ENCODE measurements around the gene FKBP1A.

FKBP1A gene

GRCh38 chr20:1396702-1397101, 3.8 kb upstream of the FKBP1A start:
- ChIA-PET CTCF (no interaction called here), POLR2A (interaction anchor here (1.8 kb wide), 1 partner anchor 71 kb away, joined by 5 read pairs; no protein-coding TSS in a partner anchor)
- DNase-seq (ENCODE audit: extremely low spot score): no peak
- no peak for TF ChIP-seq LEF1 (IDR thresholded peaks at IDR 0.05; ENCODE audit: borderline replicate concordance)
- TF ChIP-seq TARDBP (IDR thresholded peaks at IDR 0.05): no peak
- TF ChIP-seq FOXK2 (IDR thresholded peaks at IDR 0.05): no peak
- TF ChIP-seq ELF4 (IDR thresholded peaks at IDR 0.05): no peak
- no peak for TF ChIP-seq ZNF384 (IDR thresholded peaks at IDR 0.05)
- TF ChIP-seq FOXA1 (IDR thresholded peaks at IDR 0.05): no peak
- TF ChIP-seq PKNOX1 (IDR thresholded peaks at IDR 0.05): no peak
- no peak for TF ChIP-seq L3MBTL2 (conservative IDR thresholded peaks at IDR 0.05)
- TF ChIP-seq SUZ12 (IDR thresholded peaks at IDR 0.05): no peak
- TF ChIP-seq BHLHE40 (IDR thresholded peaks at IDR 0.05; ENCODE audit: borderline replicate concordance): no peak
- no peak for TF ChIP-seq SP1 (IDR thresholded peaks at IDR 0.05)
- TF ChIP-seq ARNT (IDR thresholded peaks at IDR 0.05): no peak
- no peak for TF ChIP-seq CTBP1 (IDR thresholded peaks at IDR 0.05; ENCODE audit: borderline replicate concordance)

- ChIA-PET POLR2A (no interaction called here), CTCF (no interaction called here)
- DNase-seq (ENCODE audit: extremely low spot score): no peak
- TF ChIP-seq SP1 (IDR thresholded peaks at IDR 0.05) (no peak), PKNOX1 (IDR thresholded peaks at IDR 0.05) (no peak), TARDBP (IDR thresholded peaks at IDR 0.05) (no peak), SUZ12 (IDR thresholded peaks at IDR 0.05) (no peak), ZNF384 (IDR thresholded peaks at IDR 0.05) (no peak), BHLHE40 (IDR thresholded peaks at IDR 0.05; ENCODE audit: borderline replicate concordance) (no peak), FOXK2 (IDR thresholded peaks at IDR 0.05) (no peak), FOXM1 (IDR thresholded peaks at IDR 0.05; ENCODE audit: borderline replicate concordance) (no peak), NFRKB (IDR thresholded peaks at IDR 0.05) (no peak), CTBP1 (IDR thresholded peaks at IDR 0.05; ENCODE audit: borderline replicate concordance) (no peak), ELF4 (IDR thresholded peaks at IDR 0.05) (no peak)
Observed at GRCh38 chr20:1396264-1396663, 3.4 kb upstream of the FKBP1A start.

GRCh38 chr20:1394686-1395085, 1.8 kb upstream of the FKBP1A start:
- POLR2A ChIA-PET: no interaction called here
- CTCF ChIA-PET: no interaction called here

GRCh38 chr20:1393507-1393882, 641 bp upstream of the FKBP1A start:
- DNase-seq (ENCODE audit: extremely low spot score): no peak
- ChIA-PET POLR2A (interaction anchor here (0.7 to 0.8 kb wide), 2 partner anchors 13 to 57 kb away, joined by 3 read pairs; no protein-coding TSS in a partner anchor), CTCF (no interaction called here)
- TF ChIP-seq HDGF (IDR thresholded peaks at IDR 0.05; ENCODE audit: borderline replicate concordance) (no peak), BHLHE40 (IDR thresholded peaks at IDR 0.05; ENCODE audit: borderline replicate concordance) (no peak), CTBP1 (IDR thresholded peaks at IDR 0.05; ENCODE audit: borderline replicate concordance) (no peak), LEF1 (IDR thresholded peaks at IDR 0.05; ENCODE audit: borderline replicate concordance) (no peak), NFRKB (IDR thresholded peaks at IDR 0.05) (no peak), PKNOX1 (IDR thresholded peaks at IDR 0.05) (no peak), SUZ12 (IDR thresholded peaks at IDR 0.05) (no peak), L3MBTL2 (conservative IDR thresholded peaks at IDR 0.05) (no peak), SP1 (IDR thresholded peaks at IDR 0.05) (no peak), ARNT (IDR thresholded peaks at IDR 0.05) (no peak), ELF4 (IDR thresholded peaks at IDR 0.05) (no peak), FOXA1 (IDR thresholded peaks at IDR 0.05) (no peak)

More at GRCh38 chr20:1394686-1395085, 1.8 kb upstream of the FKBP1A start:
- no peak for DNase-seq (ENCODE audit: extremely low spot score)
- TF ChIP-seq BHLHE40 (IDR thresholded peaks at IDR 0.05; ENCODE audit: borderline replicate concordance) (no peak), SP1 (IDR thresholded peaks at IDR 0.05) (no peak), FOXA1 (IDR thresholded peaks at IDR 0.05) (no peak), LEF1 (IDR thresholded peaks at IDR 0.05; ENCODE audit: borderline replicate concordance) (no peak), PKNOX1 (IDR thresholded peaks at IDR 0.05) (no peak), FOXK2 (IDR thresholded peaks at IDR 0.05) (no peak), ELF4 (IDR thresholded peaks at IDR 0.05) (no peak), NFRKB (IDR thresholded peaks at IDR 0.05) (no peak), SUZ12 (IDR thresholded peaks at IDR 0.05) (no peak), FOXM1 (IDR thresholded peaks at IDR 0.05; ENCODE audit: borderline replicate concordance) (no peak), CTBP1 (IDR thresholded peaks at IDR 0.05; ENCODE audit: borderline replicate concordance) (no peak)

GRCh38 chr20:1392443-1392692, 486 bp downstream of the FKBP1A start:
- ChIA-PET CTCF (no interaction called here), POLR2A (interaction anchor here (1.4 to 2.1 kb wide), 3 partner anchors 9 to 66 kb away, joined by 6 to 14 read pairs (median 7); no protein-coding TSS in a partner anchor)
- no peak for DNase-seq (ENCODE audit: extremely low spot score)
- TF ChIP-seq SUZ12 (IDR thresholded peaks at IDR 0.05): no peak
- no peak for TF ChIP-seq ZNF384 (IDR thresholded peaks at IDR 0.05)
- no peak for TF ChIP-seq FOXK2 (IDR thresholded peaks at IDR 0.05)
- no peak for TF ChIP-seq FOXM1 (IDR thresholded peaks at IDR 0.05; ENCODE audit: borderline replicate concordance)
- TF ChIP-seq CTBP1 (IDR thresholded peaks at IDR 0.05; ENCODE audit: borderline replicate concordance): no peak
- no peak for TF ChIP-seq ARNT (IDR thresholded peaks at IDR 0.05)
- no peak for TF ChIP-seq SP1 (IDR thresholded peaks at IDR 0.05)
- TF ChIP-seq LEF1 (IDR thresholded peaks at IDR 0.05; ENCODE audit: borderline replicate concordance): no peak
- no peak for TF ChIP-seq BHLHE40 (IDR thresholded peaks at IDR 0.05; ENCODE audit: borderline replicate concordance)
- no peak for TF ChIP-seq TARDBP (IDR thresholded peaks at IDR 0.05)
- TF ChIP-seq FOXA1 (IDR thresholded peaks at IDR 0.05): no peak
- TF ChIP-seq HDGF (IDR thresholded peaks at IDR 0.05; ENCODE audit: borderline replicate concordance): no peak
- no peak for TF ChIP-seq PKNOX1 (IDR thresholded peaks at IDR 0.05)
